Mesenchymal stem cell (in vitro differentiated cells and primary cell): ENCODE measurements around the gene SPANXN3. TPM values are rescaled to one million over a fixed set of nuclear protein-coding genes. Genes with fewer than 3 reads are reported as not detected.
"Not testable (repeated sequence)": the region's sequence is repeated elsewhere in the genome, so short reads cannot be mapped to it uniquely, and the experiment has no call there.

Experiments used
- DNase-seq: peaks from one replicate; pipeline ENCODE4 v3.0.0-alpha.2; 2013
- H2AFZ ChIP-seq: one replicate; pipeline ENCODE4 v1.6.1; 2013; ENCODE audit warnings: low read depth, mild to moderate bottlenecking, control low read depth, inconsistent platforms, low read length, moderate library complexity
- H2AK5ac ChIP-seq: 2 replicates; pipeline ENCODE4 v1.6.1; 2013; ENCODE audit warnings: low read length, moderate library complexity, mild to moderate bottlenecking, inconsistent platforms; ENCODE audit not compliant: severe bottlenecking
- H2BK120ac ChIP-seq: one replicate; pipeline ENCODE4 v1.6.1; 2013; ENCODE audit warnings: low read depth, mild to moderate bottlenecking, inconsistent platforms, low read length, moderate library complexity
- H2BK12ac ChIP-seq, 2 experiments: one replicate each; pipeline ENCODE4 v1.6.1; 2013; ENCODE audit warnings: inconsistent platforms in 2 of 2, low read length in 2 of 2, mild to moderate bottlenecking in 2 of 2, moderate library complexity in 2 of 2, control low read depth in 1 of 2
- H2BK15ac ChIP-seq: one replicate; pipeline ENCODE4 v1.6.1; 2013; ENCODE audit warnings: mild to moderate bottlenecking, low read depth, inconsistent platforms; ENCODE audit not compliant: poor library complexity, severe bottlenecking
- H2BK5ac ChIP-seq: 2 replicates; pipeline ENCODE4 v1.6.1; 2013; ENCODE audit warnings: low read depth, mild to moderate bottlenecking, low read length, control low read depth, inconsistent platforms; ENCODE audit not compliant: poor library complexity, severe bottlenecking
- H3K14ac ChIP-seq, 2 experiments: one replicate each; pipeline ENCODE4 v1.6.1; 2013; ENCODE audit warnings: inconsistent platforms in 2 of 2, low read length in 2 of 2, control low read depth in 1 of 2, mild to moderate bottlenecking in 1 of 2, moderate library complexity in 1 of 2
- H3K18ac ChIP-seq, 2 experiments: one replicate each; pipeline ENCODE4 v1.6.1; 2013; ENCODE audit warnings: inconsistent platforms in 2 of 2, low read length in 2 of 2, control low read depth in 1 of 2, low read depth in 1 of 2, mild to moderate bottlenecking in 1 of 2
- H3K23ac ChIP-seq, 2 experiments: one replicate each; pipeline ENCODE4 v1.6.1; 2013; ENCODE audit warnings: inconsistent platforms in 2 of 2, low read length in 2 of 2, mild to moderate bottlenecking in 2 of 2, moderate library complexity in 2 of 2, control low read depth in 1 of 2
- H3K27ac ChIP-seq: 2 replicates; pipeline ENCODE4 v1.5.1; 2013; ENCODE audit warnings: mild to moderate bottlenecking, moderate library complexity, low read length, control low read depth, inconsistent platforms; ENCODE audit not compliant: poor library complexity, severe bottlenecking
- H3K27me3 ChIP-seq, 2 experiments: 2 replicates each; pipeline versions ENCODE4 v1.6.1 to v1.7.0; 2013; ENCODE audit warnings: low read length in 2 of 2, mild to moderate bottlenecking in 2 of 2, moderate library complexity in 2 of 2, control low read depth in 1 of 2, inconsistent platforms in 1 of 2; ENCODE audit not compliant: control insufficient read depth in 1 of 2, insufficient read depth in 1 of 2
- H3K36me3 ChIP-seq, 2 experiments: 2 replicates each; pipeline versions ENCODE4 v1.6.1 to v1.7.0; 2013; ENCODE audit warnings: low read length in 2 of 2, control low read depth in 1 of 2, inconsistent platforms in 1 of 2, low read depth in 1 of 2, mild to moderate bottlenecking in 1 of 2; ENCODE audit not compliant: insufficient read depth in 2 of 2, control insufficient read depth in 1 of 2
- H3K4ac ChIP-seq, 2 experiments: one replicate each; pipeline ENCODE4 v1.6.1; 2013; ENCODE audit warnings: inconsistent platforms in 2 of 2, low read length in 2 of 2, mild to moderate bottlenecking in 2 of 2, moderate library complexity in 2 of 2, control low read depth in 1 of 2, low read depth in 1 of 2
- H3K4me1 ChIP-seq: 2 replicates; pipeline ENCODE4 v1.6.1; 2013; ENCODE audit warnings: low read depth, low read length, control low read depth; ENCODE audit not compliant: control insufficient read depth, insufficient read depth
- H3K4me2 ChIP-seq: 2 replicates; pipeline ENCODE4 v1.6.1; 2013; ENCODE audit warnings: low read length, mild to moderate bottlenecking, inconsistent platforms; ENCODE audit not compliant: poor library complexity, severe bottlenecking
- H3K4me3 ChIP-seq, 2 experiments: 2 replicates each; pipeline versions ENCODE4 v1.5.1 to v1.7.0; 2013; ENCODE audit warnings: low read length in 2 of 2, mild to moderate bottlenecking in 2 of 2, control low read depth in 1 of 2, low read depth in 1 of 2; ENCODE audit not compliant: insufficient read depth in 1 of 2
- H3K79me1 ChIP-seq: replicated peaks from 2 replicates; pipeline ENCODE4 v1.6.1; 2013; ENCODE audit warnings: mild to moderate bottlenecking, control low read depth, low read length, inconsistent platforms; ENCODE audit not compliant: poor library complexity, severe bottlenecking
- H3K9ac ChIP-seq: 2 replicates; pipeline ENCODE4 v1.7.0; 2013; ENCODE audit warnings: mild to moderate bottlenecking, low read length, moderate library complexity
- H3K9me3 ChIP-seq: 2 replicates; pipeline ENCODE4 v1.7.0; 2013; ENCODE audit warnings: mild to moderate bottlenecking, low read length; ENCODE audit not compliant: control insufficient read depth
- H4K8ac ChIP-seq: one replicate; pipeline ENCODE4 v1.6.1; 2013; ENCODE audit warnings: inconsistent platforms, mild to moderate bottlenecking, low read length, moderate library complexity
- H4K91ac ChIP-seq: one replicate; pipeline ENCODE4 v1.6.1; 2013; ENCODE audit warnings: mild to moderate bottlenecking, low read length, inconsistent platforms
- WGBS: methylation state at CpG from one replicate; pipeline ENCODE4 v1.1.7; 2013; ENCODE audit warnings: mixed read lengths; 5-methylcytosine and 5-hydroxymethylcytosine counted together
- polyA plus RNA-seq, 2 experiments: library from polyadenylated mRNA; stranded (reverse); fragments of 200-250 nt; gene quantifications; one replicate each; pipeline ENCODE4 v1.2.3, GENCODE V29; 2013

SPANXN3 gene, protein sequence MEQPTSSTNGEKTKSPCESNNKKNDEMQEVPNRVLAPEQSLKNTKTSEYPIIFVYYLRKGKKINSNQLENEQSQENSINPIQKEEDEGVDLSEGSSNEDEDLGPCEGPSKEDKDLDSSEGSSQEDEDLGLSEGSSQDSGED
- polyA plus RNA-seq (2013, experiment 1 of 2) = 0.08 TPM
- polyA plus RNA-seq (2013, experiment 2 of 2) = not detected

DNA sequence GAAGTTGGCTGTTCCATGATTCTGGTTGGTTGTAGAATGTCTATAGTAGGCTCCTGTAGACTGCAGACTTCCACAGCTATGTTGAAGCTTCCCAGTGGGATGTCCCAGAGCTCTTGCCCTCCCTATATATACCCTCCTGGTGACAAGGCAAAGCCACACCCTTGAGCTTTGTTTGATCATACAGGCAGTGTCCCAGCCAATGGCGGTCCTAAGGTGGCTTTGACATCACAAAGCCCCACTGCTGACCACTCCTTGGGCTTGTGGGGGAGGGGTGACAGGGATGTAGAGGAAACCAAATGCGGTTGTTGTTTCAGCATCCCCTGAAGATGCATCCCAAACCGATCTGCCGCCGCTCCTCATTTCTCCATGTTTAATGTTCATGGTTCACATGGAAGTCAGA is at the start of gene SPANXN3:
Gene SPANXN3, minus strand, starts transcription at position 101 of the 400 bp plus-strand sequence. Its CDS starts 84 bp downstream, at position 17.
- H3K9ac ChIP-seq, H2BK5ac ChIP-seq, H3K36me3 ChIP-seq, H2BK15ac ChIP-seq, H2AK5ac ChIP-seq, H2BK120ac ChIP-seq, H4K91ac ChIP-seq, H3K27me3 ChIP-seq, H3K4me2 ChIP-seq, H4K8ac ChIP-seq, H2AFZ ChIP-seq, H3K4me3 ChIP-seq, DNase-seq, H3K79me1 ChIP-seq, H3K18ac ChIP-seq, H3K9me3 ChIP-seq, H3K27ac ChIP-seq, H2BK12ac ChIP-seq, H3K4ac ChIP-seq, H3K4me1 ChIP-seq, H3K23ac ChIP-seq, H3K14ac ChIP-seq: not testable (repeated sequence)
- no CpG with 5 or more reads among the region's 5 CpGs for WGBS

DNA sequence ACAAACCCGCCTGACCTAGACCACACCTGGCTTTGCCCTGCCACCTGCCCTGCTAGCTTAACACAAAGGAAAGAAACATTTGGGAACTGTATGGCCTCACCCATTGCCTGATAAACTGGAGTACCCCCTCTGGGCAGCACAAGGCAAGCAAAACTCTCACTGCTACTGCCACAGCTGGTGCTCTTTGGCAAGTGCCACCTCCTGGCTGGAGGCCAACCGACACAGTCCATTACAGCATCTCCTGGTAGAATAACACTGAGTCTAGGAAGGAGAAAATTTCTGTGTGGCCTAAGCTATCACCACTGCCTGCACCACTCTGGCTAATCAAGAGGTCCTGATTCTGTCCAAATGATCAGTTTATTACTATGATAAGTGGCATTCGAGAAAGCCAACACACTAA is 18.9 kb upstream of the SPANXN3 start:
- Histone ChIP-seq H3K23ac (no peak overlapping the region), H3K9ac (no peak overlapping the region), H3K79me1 (no peaks in the 10 kb centered on the region), H2AK5ac (no peak overlapping the region), H4K91ac (no peak overlapping the region), H3K18ac (no peak overlapping the region), H2AFZ (no peak overlapping the region), H2BK15ac (no peak overlapping the region), H2BK120ac (no peak overlapping the region), H4K8ac (no peak overlapping the region), H2BK5ac (no peak overlapping the region), H2BK12ac (no peak overlapping the region), H3K36me3 (no peaks in the 10 kb centered on the region), H3K14ac (no peak overlapping the region), H3K4me2 (no peak overlapping the region), H3K27ac (no peak overlapping the region), H3K9me3 (peaks cover 7% of the 10 kb centered on the region), H3K27me3 (no peaks in the 10 kb centered on the region), H3K4ac (no peak overlapping the region), H3K4me1 (no peaks in the 10 kb centered on the region), H3K4me3 (no peak overlapping the region)
- WGBS = 90% methylated on average over 2 of the region's 3 CpGs
- DNase-seq = no peak

DNA sequence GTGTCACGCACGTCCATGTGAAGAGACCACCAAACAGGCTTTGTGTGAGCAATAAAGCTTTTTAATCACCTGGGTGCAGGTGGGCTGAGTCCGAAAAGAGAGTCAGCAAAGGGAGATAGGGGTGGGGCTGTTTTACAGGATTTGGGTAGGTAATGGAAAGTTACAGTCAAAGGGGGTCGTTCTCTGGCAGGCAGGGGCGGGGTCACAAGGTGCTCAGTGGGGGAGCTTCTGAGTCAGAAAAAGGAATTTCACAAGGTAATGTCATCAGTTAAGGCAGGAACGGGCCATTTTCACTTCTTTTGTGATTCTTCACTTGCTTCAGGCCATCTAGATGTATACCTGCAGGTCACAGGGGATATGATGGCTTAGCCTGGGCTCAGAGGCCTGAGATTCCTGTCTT is 15.1 kb downstream of the SPANXN3 start:
- not testable (repeated sequence) for H3K4me3 ChIP-seq, H3K4ac ChIP-seq, H3K27ac ChIP-seq, H2BK15ac ChIP-seq, H3K4me1 ChIP-seq, H3K27me3 ChIP-seq, H4K8ac ChIP-seq, DNase-seq, H2AFZ ChIP-seq, H2BK120ac ChIP-seq, H3K18ac ChIP-seq, H2BK5ac ChIP-seq, H3K23ac ChIP-seq, H3K36me3 ChIP-seq, H3K9ac ChIP-seq, H3K79me1 ChIP-seq, H3K14ac ChIP-seq, H3K4me2 ChIP-seq, H4K91ac ChIP-seq, H2AK5ac ChIP-seq, H2BK12ac ChIP-seq, H3K9me3 ChIP-seq
- 15% methylated on average over 5 of the region's 6 CpGs for WGBS

DNA sequence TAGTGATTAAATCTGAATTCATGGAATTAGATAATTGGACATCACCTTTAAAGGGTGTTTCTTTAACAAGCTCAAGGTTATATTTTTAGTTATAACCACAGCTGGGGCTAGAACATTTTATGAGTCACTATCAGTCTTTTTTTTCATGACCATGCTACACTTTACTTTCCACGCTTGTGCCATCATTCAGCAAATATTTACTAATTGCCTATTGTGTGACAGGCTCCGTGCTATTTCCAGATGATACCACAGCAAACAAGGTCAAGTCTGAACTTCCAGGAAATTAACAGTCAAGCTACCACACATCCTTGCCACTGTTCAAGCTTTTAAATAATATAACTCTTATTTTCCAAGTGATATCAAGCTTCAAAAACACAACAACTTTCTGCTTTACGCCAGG is 16.5 kb downstream of the SPANXN3 start:
- Histone ChIP-seq H2BK5ac (no peak overlapping the region), H3K9me3 (peaks cover 13% of the 10 kb centered on the region), H3K4me3 (no peak overlapping the region), H3K4ac (no peak overlapping the region), H3K4me1 (no peaks in the 10 kb centered on the region), H3K18ac (no peak overlapping the region), H2AK5ac (no peak overlapping the region), H3K36me3 (no peaks in the 10 kb centered on the region), H3K4me2 (no peak overlapping the region), H3K23ac (no peak overlapping the region), H3K79me1 (no peaks in the 10 kb centered on the region), H4K91ac (no peak overlapping the region), H2BK12ac (no peak overlapping the region), H2BK15ac (no peak overlapping the region), H4K8ac (no peak overlapping the region), H3K27me3 (no peaks in the 10 kb centered on the region), H3K14ac (no peak overlapping the region), H3K27ac (no peak overlapping the region), H3K9ac (no peak overlapping the region), H2AFZ (no peak overlapping the region), H2BK120ac (no peak overlapping the region)
- no peak for DNase-seq
- 63% methylated on average over 3 of the region's 3 CpGs for WGBS
